Panc1 (cell line): ENCODE results near the gene SYT9. TPM values are rescaled to one million over a fixed set of nuclear protein-coding genes. Genes with fewer than 3 reads are reported as not detected.

Source experiments
- ATAC-seq: fragments of 200-7000 bp; cut with Tn5 transposase; 2 replicates; pipeline ENCODE4 v1.9.1; 2020; ENCODE audit warnings: mild to moderate bottlenecking, moderate library complexity
- BruUV-seq: library from RNA; stranded (reverse); fragments of 400-500 nt; replicated peaks from 2 replicates; lab custom pipeline; 2021; lab: Mats Ljungman, UMichigan
- CTCF ChIA-PET: fragments of 300-600 bp; sonication (Branson Sonifier 250); formaldehyde crosslinking; loops from one replicate; lab custom pipeline; 2022; ENCODE audit warnings: antibody characterized with exemption; lab: Charles Lee
- POLR2A ChIA-PET: fragments of 300-600 bp; sonication (Branson Sonifier 250); formaldehyde crosslinking; loops from one replicate; lab custom pipeline; 2022; ENCODE audit warnings: antibody characterized with exemption; lab: Charles Lee
- DNase-seq: peaks from one replicate; pipeline ENCODE4 v3.0.0-alpha.2; 2010; ENCODE audit warnings: low read depth, low spot score
- H3K27ac ChIP-seq: 2 replicates; pipeline ENCODE4 v1.5.1; 2011; ENCODE audit warnings: mild to moderate bottlenecking, low read length, inconsistent platforms
- H3K27me3 ChIP-seq: fragments of 200-500 bp; sonication (Bioruptor generic); 2 replicates; pipeline ENCODE4 v1.6.0; 2014; ENCODE audit warnings: low read length, inconsistent platforms; ENCODE audit not compliant: control insufficient read depth, insufficient read depth
- H3K36me3 ChIP-seq: fragments of 200-500 bp; sonication (Bioruptor generic); 2 replicates; pipeline ENCODE4 v1.5.1; 2014; ENCODE audit warnings: inconsistent platforms, mild to moderate bottlenecking, low read length, moderate library complexity; ENCODE audit not compliant: control insufficient read depth, insufficient read depth
- H3K4me1 ChIP-seq: 2 replicates; pipeline ENCODE4 v1.5.1; 2011; ENCODE audit warnings: inconsistent platforms, mild to moderate bottlenecking, low read length, moderate library complexity; ENCODE audit not compliant: control insufficient read depth, insufficient read depth
- H3K4me3 ChIP-seq, 2 experiments: 2 replicates each; pipeline ENCODE4 v1.5.1; 2011 to 2012; ENCODE audit warnings: low read depth in 2 of 2, low read length in 2 of 2, mild to moderate bottlenecking in 2 of 2, inconsistent platforms in 1 of 2, moderate library complexity in 1 of 2
- H3K9me3 ChIP-seq: fragments of 200-500 bp; sonication (Bioruptor generic); 2 replicates; pipeline ENCODE4 v1.5.1; 2014; ENCODE audit warnings: low read depth, mild to moderate bottlenecking, inconsistent platforms, low read length, moderate library complexity; ENCODE audit not compliant: control insufficient read depth, insufficient read depth
- CTCF ChIP-seq: fragments of 450-650 bp; IDR thresholded peaks from 2 replicates; pipeline ENCODE4 v1.5.1; 2017; ENCODE audit warnings: mild to moderate bottlenecking
- TCF7L2 ChIP-seq: IDR thresholded peaks from 2 replicates; pipeline ENCODE4 v1.6.1; 2011; ENCODE audit warnings: mild to moderate bottlenecking, low read depth, low read length, inconsistent platforms
- in situ Hi-C: cut with HindIII; loops from 2 replicates; pipeline ENCODE4 v1.10.0; 2016; ENCODE audit warnings: low sequenced_read_pairs, low pct_unique_long_range_greater_than_20kb
- intact Hi-C: fragments of 100-400 bp; cut with micrococcal nuclease; formaldehyde crosslinking; loops from one replicate; pipeline ENCODE4 v1.10.0; 2022; ENCODE audit not compliant: unreplicated experiment
- total RNA-seq: library from RNA; stranded (reverse); gene quantifications from one replicate; pipeline ENCODE4 v1.2.1, GENCODE V29; 2021; ENCODE audit not compliant: unreplicated experiment
- TF ChIP-seq, protein P1 (sequence below), 2 experiments: IDR thresholded peaks; 2 replicates each; pipeline ENCODE4 v1.6.1; 2011 to 2012; ENCODE audit warnings: low read depth in 2 of 2, control low read depth in 1 of 2, low read length in 1 of 2, mild to moderate bottlenecking in 1 of 2, moderate library complexity in 1 of 2; ENCODE audit not compliant: insufficient read depth in 1 of 2

SYT9 gene
- total RNA-seq, 1 experiment from 2014 or later = 3.7 TPM

DNA sequence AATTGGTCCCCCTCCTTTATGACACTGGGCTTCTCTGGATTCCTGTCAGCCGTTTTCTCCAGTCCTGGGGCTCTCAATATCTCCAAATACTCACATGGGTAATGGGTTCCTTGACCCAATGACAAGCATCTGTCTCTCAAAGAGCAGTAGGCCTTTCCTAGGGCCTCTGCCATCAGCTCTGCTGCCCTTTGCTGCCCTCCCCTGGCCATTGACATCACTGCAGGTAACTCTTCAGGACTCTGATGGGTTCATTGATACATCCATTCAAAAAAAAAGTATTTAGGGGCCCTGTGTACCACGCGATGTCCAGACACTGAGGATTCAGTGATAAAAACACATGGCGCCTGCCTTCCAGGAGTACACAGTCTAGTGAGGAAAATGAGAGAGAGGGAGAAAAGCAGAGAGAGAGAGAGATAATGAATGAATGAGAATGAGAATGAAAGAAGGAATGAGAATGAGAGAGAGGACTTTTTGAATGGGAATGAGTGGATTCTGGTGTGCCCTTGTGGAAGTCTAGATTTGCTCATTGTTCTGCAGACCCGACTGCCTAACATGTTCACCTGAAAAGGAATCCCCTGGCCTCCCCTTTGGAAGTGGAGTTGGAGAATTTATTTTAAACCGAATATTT, 191.0 kb downstream of the SYT9 start:
- ATAC-seq = peak; percentile 92
- peak; percentile 56 for DNase-seq
- Histone ChIP-seq H3K27ac (no peak overlapping the region), H3K9me3 (no peaks in the 10 kb centered on the region), H3K27me3 (peaks cover 2% of the 10 kb centered on the region; the same call in 1 of the 2 replicates), H3K36me3 (no peaks in the 10 kb centered on the region), H3K4me1 (no peaks in the 10 kb centered on the region), H3K4me3 (no peak overlapping the region)
- in situ Hi-C loops (no loop called here), intact Hi-C loops (loop anchor here (2.0 to 10.0 kb wide), 3 partner anchors 90 to 344 kb away; no protein-coding TSS in a partner anchor)
- peak; percentile 99 for TF ChIP-seq CTCF
- TF ChIP-seq, protein P1, sequence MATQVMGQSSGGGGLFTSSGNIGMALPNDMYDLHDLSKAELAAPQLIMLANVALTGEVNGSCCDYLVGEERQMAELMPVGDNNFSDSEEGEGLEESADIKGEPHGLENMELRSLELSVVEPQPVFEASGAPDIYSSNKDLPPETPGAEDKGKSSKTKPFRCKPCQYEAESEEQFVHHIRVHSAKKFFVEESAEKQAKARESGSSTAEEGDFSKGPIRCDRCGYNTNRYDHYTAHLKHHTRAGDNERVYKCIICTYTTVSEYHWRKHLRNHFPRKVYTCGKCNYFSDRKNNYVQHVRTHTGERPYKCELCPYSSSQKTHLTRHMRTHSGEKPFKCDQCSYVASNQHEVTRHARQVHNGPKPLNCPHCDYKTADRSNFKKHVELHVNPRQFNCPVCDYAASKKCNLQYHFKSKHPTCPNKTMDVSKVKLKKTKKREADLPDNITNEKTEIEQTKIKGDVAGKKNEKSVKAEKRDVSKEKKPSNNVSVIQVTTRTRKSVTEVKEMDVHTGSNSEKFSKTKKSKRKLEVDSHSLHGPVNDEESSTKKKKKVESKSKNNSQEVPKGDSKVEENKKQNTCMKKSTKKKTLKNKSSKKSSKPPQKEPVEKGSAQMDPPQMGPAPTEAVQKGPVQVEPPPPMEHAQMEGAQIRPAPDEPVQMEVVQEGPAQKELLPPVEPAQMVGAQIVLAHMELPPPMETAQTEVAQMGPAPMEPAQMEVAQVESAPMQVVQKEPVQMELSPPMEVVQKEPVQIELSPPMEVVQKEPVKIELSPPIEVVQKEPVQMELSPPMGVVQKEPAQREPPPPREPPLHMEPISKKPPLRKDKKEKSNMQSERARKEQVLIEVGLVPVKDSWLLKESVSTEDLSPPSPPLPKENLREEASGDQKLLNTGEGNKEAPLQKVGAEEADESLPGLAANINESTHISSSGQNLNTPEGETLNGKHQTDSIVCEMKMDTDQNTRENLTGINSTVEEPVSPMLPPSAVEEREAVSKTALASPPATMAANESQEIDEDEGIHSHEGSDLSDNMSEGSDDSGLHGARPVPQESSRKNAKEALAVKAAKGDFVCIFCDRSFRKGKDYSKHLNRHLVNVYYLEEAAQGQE (IDR thresholded peaks at IDR 0.05; ENCODE audit: insufficient read depth in 1 of 2, low read depth in 2 of 2, low read length in 1 of 2) = no peak
- ChIA-PET CTCF (interaction anchor here (0.5 to 1.7 kb wide), 9 partner anchors 17 to 630 kb away, joined by 3 to 7 read pairs (median 3); partner anchors contain the start of gene EIF3F), POLR2A (no interaction called here)
- no TSS peak for BruUV-seq

DNA sequence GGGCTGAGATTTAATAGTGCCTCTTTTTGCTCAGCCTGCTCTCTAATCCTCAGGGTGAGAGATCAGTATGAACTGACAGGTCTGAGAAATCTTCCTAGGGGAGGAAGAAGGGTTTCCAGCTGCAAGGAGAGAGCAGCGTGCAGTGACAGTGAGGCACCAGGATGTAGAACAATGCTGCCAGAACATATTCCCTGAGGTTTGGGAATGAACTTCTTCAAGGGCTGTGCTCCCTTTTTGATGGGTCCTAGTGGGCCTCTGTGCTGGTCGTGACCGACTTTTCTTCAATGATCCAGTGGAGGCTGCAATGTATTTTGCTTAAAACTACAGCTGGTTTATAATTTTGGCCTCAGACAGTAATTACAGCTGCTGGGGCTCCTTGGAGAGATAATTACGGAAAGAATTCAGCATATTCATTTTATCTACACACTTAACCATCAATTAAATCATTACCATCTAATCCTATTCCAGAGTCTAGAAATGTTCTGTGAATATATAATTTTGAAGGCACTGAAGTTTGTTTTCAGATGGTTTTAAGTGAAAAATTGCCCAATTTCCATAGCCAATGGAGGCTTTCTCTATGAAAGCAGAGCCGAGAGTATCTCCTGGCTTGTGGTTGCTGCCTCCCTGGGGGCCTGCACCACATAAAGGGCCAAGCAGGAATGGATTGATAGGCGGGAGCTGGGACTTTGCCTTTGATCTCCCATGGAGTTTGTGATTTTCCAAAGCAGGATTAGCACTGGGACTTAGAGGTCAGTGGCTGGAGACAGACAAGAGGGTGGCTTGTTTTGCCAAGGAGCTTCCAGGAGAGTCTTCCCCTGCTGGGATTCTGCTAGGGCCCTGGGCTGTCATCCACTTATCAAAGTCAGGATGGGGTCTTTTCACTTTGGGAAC, 192.6 kb downstream of the SYT9 start:
- TF ChIP-seq CTCF (no peak), TCF7L2 (0 out of 2 replicates have a peak, but pooled peaks have one; percentile 22)
- ATAC-seq = no peak
- no peak for DNase-seq
- H3K9me3 ChIP-seq = no peaks in the 10 kb centered on the region
- no peaks in the 10 kb centered on the region for H3K4me1 ChIP-seq
- CTCF ChIA-PET = interaction anchor here (1.7 kb wide), 1 partner anchor 15 kb away, joined by 3 read pairs; no protein-coding TSS in a partner anchor
- H3K27me3 ChIP-seq = peaks cover 2% of the 10 kb centered on the region; the same call in 1 of the 2 replicates
- POLR2A ChIA-PET = no interaction called here
- in situ Hi-C loops = no loop called here
- BruUV-seq = no TSS peak
- H3K4me3 ChIP-seq = no peak overlapping the region
- no peak overlapping the region for H3K27ac ChIP-seq
- intact Hi-C loops = loop anchor here (10.0 kb wide), 1 partner anchor 300 kb away; no protein-coding TSS in a partner anchor
- no peaks in the 10 kb centered on the region for H3K36me3 ChIP-seq
